ENCODE measurements around the gene LXN. TPM values are rescaled to one million over a fixed set of nuclear protein-coding genes. Genes with fewer than 3 reads are reported as not detected.

Gene LXN
- total RNA-seq, 1 donor, result 152 TPM

DNA sequence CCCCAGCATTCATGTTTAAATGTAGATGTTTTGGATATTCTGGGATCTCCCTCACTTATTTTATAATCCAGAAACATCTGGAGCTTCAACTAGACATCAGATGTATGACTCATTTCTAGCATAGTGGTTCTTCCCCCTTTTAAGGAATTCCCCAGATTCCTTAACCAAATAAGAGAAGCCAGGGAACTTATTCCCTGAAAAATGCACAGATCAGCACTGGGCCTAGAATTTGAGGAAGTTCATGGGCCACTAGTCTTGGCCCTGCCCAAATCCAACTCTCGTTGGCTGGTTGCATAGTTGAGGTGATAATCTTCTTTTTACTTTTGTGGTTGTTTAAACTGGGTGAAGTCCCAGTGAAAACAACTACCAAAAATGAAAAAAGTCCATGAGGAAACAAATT, 39.4 kb upstream of the LXN start:
- TF ChIP-seq, protein P1, sequence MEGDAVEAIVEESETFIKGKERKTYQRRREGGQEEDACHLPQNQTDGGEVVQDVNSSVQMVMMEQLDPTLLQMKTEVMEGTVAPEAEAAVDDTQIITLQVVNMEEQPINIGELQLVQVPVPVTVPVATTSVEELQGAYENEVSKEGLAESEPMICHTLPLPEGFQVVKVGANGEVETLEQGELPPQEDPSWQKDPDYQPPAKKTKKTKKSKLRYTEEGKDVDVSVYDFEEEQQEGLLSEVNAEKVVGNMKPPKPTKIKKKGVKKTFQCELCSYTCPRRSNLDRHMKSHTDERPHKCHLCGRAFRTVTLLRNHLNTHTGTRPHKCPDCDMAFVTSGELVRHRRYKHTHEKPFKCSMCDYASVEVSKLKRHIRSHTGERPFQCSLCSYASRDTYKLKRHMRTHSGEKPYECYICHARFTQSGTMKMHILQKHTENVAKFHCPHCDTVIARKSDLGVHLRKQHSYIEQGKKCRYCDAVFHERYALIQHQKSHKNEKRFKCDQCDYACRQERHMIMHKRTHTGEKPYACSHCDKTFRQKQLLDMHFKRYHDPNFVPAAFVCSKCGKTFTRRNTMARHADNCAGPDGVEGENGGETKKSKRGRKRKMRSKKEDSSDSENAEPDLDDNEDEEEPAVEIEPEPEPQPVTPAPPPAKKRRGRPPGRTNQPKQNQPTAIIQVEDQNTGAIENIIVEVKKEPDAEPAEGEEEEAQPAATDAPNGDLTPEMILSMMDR (IDR thresholded peaks at IDR 0.05; ENCODE audit: insufficient read depth, low read length), result no peak
- DNase-seq (ENCODE audit: low read depth), result peak; percentile 97
- H3K4me3 ChIP-seq (ENCODE audit: low read depth, low read length), result no peak overlapping the region

DNA sequence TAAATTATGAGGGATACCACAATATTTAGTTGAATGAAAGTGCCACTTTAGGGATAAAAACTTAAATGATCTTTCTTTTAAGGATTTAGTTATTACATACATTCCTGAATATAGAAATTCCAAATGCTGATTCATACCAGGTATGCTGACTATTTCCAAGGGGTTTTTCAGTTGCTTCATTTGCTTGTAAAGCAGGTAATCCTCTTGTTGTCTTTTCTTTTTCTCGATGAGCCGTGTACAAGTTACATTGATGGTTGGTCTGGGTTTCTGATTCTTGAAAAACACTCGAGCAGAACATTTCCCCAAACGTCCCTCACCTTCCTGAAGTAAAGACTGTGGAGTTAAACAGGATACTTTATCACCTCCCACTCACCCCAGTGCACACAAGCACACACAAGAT, 38.2 kb upstream of the LXN start:
- DNase-seq (ENCODE audit: low read depth), result no peak
- TF ChIP-seq, protein P1 (IDR thresholded peaks at IDR 0.05; ENCODE audit: insufficient read depth, low read length), result no peak
- H3K4me3 ChIP-seq (ENCODE audit: low read depth, low read length), result no peak overlapping the region

DNA sequence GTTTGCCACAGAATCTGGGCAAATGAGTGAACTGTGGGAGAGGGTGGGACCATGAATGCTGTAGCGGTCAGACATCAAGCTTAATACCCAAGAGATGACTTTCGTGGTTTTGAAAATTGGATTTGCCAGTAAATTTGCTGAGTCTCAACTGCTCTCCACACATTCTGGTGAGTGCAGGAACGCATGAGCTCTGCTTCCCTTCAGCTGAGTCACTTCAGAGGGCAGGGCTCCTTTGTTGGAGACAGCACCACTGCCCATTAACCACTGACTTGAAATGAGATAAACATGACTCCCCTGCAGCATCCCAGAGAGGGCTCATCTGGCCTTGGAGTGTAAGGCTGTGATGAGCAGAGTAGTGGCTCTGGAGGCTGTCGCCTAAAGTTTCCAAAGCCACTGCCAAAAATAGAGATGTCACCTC, 37.2 kb upstream of the LXN start:
- TF ChIP-seq, protein P1 (IDR thresholded peaks at IDR 0.05; ENCODE audit: insufficient read depth, low read length), result no peak
- H3K4me3 ChIP-seq (ENCODE audit: low read depth, low read length), result no peak overlapping the region
- DNase-seq (ENCODE audit: low read depth), result peak; percentile 99

DNA sequence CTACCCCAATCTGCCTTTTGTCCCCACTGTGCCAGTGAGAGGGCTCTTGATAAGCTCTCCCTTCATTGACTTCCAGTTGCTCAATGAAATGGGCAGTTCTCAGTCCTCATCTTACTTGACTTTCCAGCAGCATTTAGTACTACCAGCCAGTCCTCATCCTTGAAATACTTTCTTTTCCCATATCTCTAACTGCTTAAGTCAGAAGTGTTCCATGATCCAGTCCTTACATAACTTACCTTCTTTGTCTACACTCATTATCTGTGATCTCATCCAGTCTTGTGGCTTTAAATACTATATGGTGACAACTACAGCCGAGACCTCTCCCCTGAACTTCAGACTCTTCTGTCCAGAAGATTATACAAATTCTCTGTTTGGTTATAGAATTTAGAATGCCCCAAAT, 31.1 kb upstream of the LXN start:
- TF ChIP-seq, protein P1 (IDR thresholded peaks at IDR 0.05; ENCODE audit: insufficient read depth, low read length), result no peak
- H3K4me3 ChIP-seq (ENCODE audit: low read depth, low read length), result no peak overlapping the region
- DNase-seq (ENCODE audit: low read depth), result peak; percentile 65

DNA sequence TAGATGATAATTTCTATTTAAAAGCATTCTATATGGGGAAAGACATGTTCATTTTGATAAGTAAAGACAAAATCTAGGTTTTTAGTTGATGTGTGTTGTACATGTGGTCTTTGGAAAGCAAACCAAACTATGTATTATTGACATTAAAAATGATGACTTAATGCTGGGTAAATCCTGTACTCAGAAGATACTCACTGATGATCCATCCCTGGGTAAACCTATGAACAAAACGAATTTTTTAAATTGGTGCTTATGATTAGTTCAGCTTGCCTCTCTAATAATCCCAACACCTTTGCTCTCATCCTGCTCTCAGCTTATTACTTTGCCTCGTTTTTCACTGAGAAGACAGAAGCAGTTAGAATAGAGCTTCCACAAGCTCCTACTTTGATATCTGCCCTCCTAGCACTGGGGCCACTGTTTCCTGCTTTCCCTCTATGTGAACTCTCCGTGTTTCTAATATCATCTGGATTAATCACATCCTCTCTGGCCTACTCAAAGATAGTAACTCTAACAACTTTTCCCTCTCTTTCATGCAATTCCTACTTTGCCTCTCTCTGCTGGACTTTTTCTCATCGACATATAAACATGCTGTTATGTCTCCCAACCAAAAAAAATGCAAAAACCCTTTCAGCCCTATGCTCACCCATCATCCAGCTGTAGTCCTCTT, 30.5 kb upstream of the LXN start:
- no peak overlapping the region for H3K4me3 ChIP-seq (ENCODE audit: low read depth, low read length)
- TF ChIP-seq, protein P1 (IDR thresholded peaks at IDR 0.05; ENCODE audit: insufficient read depth, low read length), result no peak
- DNase-seq (ENCODE audit: low read depth), result peak; percentile 84

DNA sequence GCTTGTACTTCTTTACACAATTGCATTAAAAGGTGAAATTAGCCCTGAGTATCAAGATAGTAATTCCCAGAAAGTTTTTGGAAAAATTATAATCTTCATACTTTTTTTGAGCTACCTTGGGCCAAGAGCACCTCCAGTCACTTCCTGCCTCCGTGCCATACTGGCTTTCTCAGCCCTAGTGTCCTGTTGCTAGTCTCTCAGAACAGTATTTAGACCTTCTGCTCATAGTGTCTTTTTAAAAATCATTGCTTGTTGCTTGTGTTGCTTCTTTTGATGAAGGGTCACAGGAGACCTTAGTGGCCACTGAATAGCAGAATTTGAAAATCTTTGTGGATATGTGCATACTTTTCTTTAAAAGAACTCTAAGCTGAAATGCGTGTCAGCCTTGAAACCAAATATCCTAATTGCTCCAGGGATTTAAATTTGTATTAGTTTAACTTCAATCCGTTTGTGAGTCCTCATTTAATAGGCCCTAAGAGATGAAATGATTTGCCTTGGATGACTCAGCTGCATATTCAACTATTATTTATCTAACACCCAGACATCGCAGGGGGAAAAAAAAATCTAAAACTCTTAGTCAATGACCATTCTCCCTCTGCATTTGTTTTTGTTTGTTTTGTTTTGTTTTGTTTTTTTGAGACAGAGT, 29.1 kb upstream of the LXN start:
- DNase-seq (ENCODE audit: low read depth), result no peak
- no peak overlapping the region for H3K4me3 ChIP-seq (ENCODE audit: low read depth, low read length)
- TF ChIP-seq, protein P1 (IDR thresholded peaks at IDR 0.05; ENCODE audit: insufficient read depth, low read length), result no peak
